ENCODE results near the gene STK4.

Gene STK4

DNA sequence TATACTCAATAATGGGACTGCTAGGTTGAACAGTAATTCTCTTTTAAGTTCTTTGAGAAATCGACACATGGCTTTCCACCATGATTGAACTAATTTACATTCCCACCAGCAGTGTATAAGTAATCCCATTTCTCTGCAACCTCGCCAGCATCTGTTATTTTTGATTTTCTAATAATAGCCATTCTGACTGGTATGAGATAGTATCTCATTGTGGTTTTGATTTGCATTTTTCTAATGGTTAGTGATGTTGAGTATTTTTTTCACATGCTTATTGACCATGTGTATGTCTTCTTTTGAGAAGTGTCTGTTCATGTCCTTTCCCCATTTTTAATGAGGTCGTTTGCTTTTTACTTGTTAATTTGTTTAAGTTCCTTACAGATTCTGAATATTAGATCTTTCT lies 66.5 kb downstream of the STK4 start:
- no peak for DNase-seq

- no peak for DNase-seq
These were observed 68.1 kb downstream of the STK4 start for GRCh38 chr20:45034436-45034835.

DNA sequence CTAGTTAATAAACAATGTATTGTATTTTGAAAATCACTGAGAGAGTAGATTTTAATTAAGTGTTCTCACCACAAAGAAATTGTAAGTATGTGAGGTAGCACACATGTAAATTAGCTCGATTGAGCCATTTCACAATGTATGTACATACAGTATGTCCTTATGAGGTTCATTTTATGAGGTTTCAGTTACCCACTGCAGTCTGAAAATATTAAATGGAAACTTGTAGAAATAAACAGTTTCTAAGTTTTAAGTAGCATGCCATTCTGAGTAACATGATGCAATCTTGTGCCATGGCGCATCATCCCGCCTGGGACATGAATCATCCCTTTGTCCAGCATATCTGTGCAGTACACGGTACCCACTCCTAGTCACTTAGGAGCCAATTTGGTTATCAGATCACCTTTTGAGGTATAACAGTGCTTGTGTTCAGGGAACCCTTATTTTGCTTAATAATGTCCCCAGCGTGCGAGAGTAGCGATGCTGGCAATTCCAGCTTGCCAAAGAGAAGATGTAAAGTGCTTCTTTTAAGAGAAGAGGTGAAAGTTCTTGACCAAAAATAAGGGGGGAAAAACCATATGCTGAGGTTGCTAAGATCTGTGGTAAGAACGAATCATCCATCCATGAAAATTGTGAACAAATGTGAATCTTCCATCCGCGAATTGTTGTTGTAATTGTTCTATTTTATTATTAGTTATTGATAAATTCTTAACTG lies 69.9 kb downstream of the STK4 start:
- DNase-seq, result no peak

- DNase-seq, result no peak
These were observed 70.7 kb downstream of the STK4 start for GRCh38 chr20:45037050-45037449.

GRCh38 chr20:45037635-45038034 lies 71.3 kb downstream of the STK4 start:
- DNase-seq, result no peak

DNA sequence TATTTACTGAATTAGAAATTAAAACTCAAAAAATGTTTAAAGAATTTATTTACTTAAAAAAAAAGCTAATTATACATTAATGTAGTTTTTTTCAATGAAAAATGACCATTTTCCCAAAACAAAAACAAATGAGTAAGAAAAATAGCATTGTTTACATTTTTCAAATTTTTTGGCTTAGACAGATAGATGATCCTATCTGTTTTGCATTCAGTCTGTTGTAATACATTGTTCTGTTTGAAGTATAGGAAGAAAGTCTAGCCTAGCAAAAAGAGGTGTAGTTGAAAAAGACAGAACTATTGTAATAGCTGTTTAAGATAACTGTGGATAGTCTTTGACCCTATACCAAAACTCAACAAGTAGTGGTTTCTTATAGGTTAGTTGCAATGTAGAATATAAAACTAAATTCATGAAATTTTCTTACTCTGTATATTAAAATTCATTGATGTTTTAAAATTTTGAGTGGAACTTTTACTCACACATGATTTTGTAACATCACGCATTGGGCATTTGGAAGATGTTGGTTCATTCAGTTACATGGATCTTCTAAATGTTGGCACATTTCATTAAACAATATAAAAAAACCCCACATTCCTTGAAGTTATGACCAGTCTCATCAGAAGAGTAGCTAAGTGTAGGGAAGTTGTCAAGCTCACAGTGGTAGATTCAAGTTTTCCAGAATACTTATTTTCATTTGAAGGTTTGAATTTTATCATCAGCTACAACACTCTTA lies 72.6 kb downstream of the STK4 start:
- no peak for DNase-seq

- DNase-seq, result peak; percentile 89 to 92
These were observed 73.1 kb downstream of the STK4 start for GRCh38 chr20:45039475-45039820.

GRCh38 chr20:45041464-45042337 lies 75.4 kb downstream of the STK4 start:
- no peak for DNase-seq

GRCh38 chr20:45042978-45043377 lies 76.7 kb downstream of the STK4 start:
- no peak for DNase-seq

- peak; percentile 67 to 73 for DNase-seq
These were observed 77.8 kb downstream of the STK4 start for GRCh38 chr20:45044084-45044573.

DNA sequence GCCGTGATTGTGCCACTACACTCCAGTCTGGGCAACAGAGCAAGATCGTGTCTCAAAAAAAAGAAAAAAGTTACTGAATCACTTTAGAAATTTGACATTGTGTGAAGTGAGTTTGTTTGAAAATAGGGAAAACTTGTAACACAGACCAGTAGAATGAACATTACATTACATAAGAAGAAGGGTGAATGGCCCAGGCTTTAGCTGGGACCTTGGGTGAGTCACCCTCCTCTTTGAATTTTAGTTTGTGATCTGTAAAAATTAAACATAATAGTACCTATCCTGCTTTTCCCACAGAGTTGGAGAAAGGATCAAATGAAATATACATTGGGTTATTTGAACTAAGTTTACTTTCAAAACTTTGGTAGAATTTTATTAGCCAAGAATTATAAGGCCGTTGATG lies 78.3 kb downstream of the STK4 start:
- no peak for DNase-seq

DNA sequence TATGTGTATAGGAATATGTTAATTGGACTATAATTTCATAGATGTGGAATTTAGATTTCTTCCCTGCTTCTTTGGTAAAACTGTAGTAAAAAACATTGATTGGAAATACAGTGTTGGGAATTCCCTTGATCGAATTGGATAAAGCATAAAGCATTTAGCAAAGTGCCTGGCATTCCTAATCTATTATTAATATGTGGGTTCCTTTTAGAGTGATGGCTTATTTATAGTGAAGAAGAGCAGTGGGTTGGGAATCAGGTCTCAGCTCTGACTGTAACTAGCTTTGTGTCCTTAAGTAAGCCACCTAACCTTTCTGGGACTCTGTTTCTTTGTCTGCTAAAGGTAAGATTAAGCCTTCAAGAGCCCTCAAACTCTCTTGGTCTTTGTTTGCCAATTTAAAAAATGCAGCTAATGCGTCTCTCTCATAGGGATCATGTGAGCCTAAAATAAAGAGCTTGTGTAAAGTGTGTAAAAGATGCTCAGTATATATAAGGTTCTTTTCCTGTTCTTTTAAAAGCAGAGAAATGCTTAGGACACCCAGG lies 81.3 kb downstream of the STK4 start:
- no peak for DNase-seq

DNA sequence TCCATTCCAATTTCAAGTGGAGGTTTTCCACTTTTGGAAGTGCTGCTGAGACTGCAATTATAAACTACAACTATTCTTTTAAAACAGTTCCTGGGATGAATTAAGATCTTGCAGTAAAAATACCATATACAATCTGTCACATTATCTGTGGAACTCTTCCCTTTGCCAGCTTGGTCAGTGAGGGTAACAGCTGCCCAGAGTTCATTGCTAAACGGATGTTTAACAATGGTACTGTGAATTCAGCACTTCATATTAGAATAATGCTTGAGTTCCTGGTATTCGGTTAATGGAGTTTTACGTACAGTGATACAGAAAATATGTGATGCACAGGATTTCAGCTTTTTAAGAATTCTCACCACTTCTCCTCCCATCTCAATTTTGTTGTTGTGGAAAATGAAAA lies 83.1 kb downstream of the STK4 start:
- no peak for DNase-seq

- DNase-seq, result no peak
These were observed 83.7 kb downstream of the STK4 start for GRCh38 chr20:45049904-45050471.

GRCh38 chr20:45051204-45052060 lies 85.1 kb downstream of the STK4 start:
- DNase-seq, result no peak

- no peak for DNase-seq
These were observed 86.6 kb downstream of the STK4 start for GRCh38 chr20:45052698-45053429.

GRCh38 chr20:45053430-45054351 lies 87.4 kb downstream of the STK4 start:
- no peak for DNase-seq

- no peak for DNase-seq
These were observed 88.7 kb downstream of the STK4 start for GRCh38 chr20:45055056-45055455.

DNA sequence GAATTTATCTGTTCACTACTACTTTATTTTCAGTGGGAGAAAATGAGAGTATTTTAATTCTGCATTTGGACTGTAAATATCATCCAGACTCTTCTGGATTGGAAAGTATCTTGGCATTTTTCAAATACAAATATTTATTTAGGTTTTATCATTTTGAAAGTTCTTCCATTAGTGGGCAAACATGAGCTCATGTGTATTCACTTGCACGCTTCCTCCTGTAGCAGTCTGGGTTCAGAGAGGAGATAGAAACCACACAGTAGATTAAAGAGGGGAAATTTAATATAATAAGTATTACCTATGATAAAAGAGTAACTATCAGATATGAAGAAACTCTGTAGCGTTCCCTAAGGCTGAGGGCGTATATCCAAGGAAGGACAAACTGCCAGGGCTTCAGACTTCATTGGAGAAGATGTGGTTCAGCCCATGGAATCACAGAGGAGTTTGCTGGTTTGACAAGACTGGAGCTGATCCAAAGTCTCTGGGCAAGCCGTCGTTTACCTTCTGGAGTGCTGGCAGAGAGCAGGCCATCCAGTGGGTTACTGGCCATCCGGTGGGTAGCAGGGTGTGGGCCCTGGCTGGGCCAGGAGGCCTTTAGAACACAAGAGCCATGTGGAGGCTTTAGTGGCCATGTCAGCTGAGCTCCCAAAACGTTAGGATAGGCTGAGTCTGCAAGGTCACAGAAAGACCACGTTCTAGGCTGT lies 90.3 kb downstream of the STK4 start:
- DNase-seq, result no peak
